ENCODE measurements around the gene CSMD2.

DNA sequence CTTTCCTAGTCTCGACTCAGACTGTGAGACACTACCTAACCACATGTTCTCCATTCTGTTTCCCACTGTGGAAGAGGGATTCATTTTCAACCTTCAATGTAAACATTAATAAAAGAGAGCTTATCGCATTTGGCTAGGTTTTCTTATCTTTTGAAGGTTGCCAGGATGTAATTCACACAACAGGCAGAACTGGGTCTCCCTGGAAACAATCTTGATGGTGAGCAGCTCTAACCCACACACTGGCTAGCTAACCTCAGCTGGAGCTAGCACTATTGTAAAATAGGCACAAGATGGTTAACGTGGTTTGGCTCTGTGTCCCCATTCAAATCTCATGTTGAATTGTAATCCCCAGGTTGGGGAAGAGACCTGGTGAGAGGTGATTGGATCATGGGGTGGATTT is 617.5 kb downstream of the CSMD2 start:
- no peak for TF ChIP-seq EZH2 (IDR thresholded peaks at IDR 0.05; ENCODE audit: borderline replicate concordance, low read depth, low read length, severe bottlenecking)
- TF ChIP-seq, protein P1, sequence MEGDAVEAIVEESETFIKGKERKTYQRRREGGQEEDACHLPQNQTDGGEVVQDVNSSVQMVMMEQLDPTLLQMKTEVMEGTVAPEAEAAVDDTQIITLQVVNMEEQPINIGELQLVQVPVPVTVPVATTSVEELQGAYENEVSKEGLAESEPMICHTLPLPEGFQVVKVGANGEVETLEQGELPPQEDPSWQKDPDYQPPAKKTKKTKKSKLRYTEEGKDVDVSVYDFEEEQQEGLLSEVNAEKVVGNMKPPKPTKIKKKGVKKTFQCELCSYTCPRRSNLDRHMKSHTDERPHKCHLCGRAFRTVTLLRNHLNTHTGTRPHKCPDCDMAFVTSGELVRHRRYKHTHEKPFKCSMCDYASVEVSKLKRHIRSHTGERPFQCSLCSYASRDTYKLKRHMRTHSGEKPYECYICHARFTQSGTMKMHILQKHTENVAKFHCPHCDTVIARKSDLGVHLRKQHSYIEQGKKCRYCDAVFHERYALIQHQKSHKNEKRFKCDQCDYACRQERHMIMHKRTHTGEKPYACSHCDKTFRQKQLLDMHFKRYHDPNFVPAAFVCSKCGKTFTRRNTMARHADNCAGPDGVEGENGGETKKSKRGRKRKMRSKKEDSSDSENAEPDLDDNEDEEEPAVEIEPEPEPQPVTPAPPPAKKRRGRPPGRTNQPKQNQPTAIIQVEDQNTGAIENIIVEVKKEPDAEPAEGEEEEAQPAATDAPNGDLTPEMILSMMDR (IDR thresholded peaks at IDR 0.05; ENCODE audit: borderline replicate concordance, extremely low read depth, low read length, poor library complexity, severe bottlenecking): no peak
